Peyer's patch (tissue), 4 donors: ENCODE measurements around the gene AP2B1. TPM values are rescaled to one million over a fixed set of nuclear protein-coding genes. Genes with fewer than 3 reads are reported as not detected.

Experiments used
- DNase-seq, 3 donors: peaks; one replicate each; pipeline ENCODE4 v3.0.0-alpha.2; 2017 to 2019
- H3K27ac ChIP-seq, 4 donors: fragments of 200-600 bp; sonication (generic); one replicate each; pipeline ENCODE4 v1.5.1; 2016 to 2019
- H3K27me3 ChIP-seq, 2 donors: fragments of 200-600 bp; sonication (generic); one replicate each; pipeline ENCODE4 v1.5.1; 2019
- H3K36me3 ChIP-seq, 3 donors: fragments of 200-600 bp; sonication (generic); one replicate each; pipeline ENCODE4 v1.5.1; 2016 to 2019
- H3K4me1 ChIP-seq, 4 donors: fragments of 200-600 bp; sonication (generic); one replicate each; pipeline ENCODE4 v1.5.1; 2016 to 2019
- H3K4me3 ChIP-seq, 4 donors: fragments of 200-600 bp; sonication (generic); 1 replicate in 3 of 4; 2 replicates in 1 of 4; pipeline ENCODE4 v1.5.1; 2016 to 2019; ENCODE audit warnings: mild to moderate bottlenecking in 1 of 4
- H3K9me3 ChIP-seq, 4 donors: fragments of 200-600 bp; sonication (generic); one replicate each; pipeline ENCODE4 v1.5.1; 2016 to 2019; ENCODE audit warnings: mild to moderate bottlenecking in 1 of 4
- POLR2A ChIP-seq, 2 donors: fragments of 450-650 bp; IDR thresholded peaks; one replicate each; pipeline ENCODE4 v1.5.1; 2017; ENCODE audit warnings: antibody characterized with exemption in 2 of 2, mild to moderate bottlenecking in 2 of 2, moderate library complexity in 2 of 2
- small RNA-seq, 2 donors: library from RNA; depleted of rRNA; stranded (forward); fragments of <200 nt; gene quantifications; one replicate each; pipeline ENCODE3, GENCODE V24; 2016
- total RNA-seq, 4 donors: library from RNA; depleted of rRNA; stranded (reverse); fragments of >200 nt; gene quantifications; one replicate each; pipeline ENCODE4 v1.1.0, GENCODE V29; 2016
- TF ChIP-seq, protein P1 (sequence below), 6 experiments: fragments of 450-650 bp in 4 of 6; fragments of 200-600 bp in 2 of 6; sonication (generic) in 1 of 6; IDR thresholded peaks; one replicate each; pipeline ENCODE4 v1.5.1; 2017 to 2019; ENCODE audit warnings: antibody characterized with exemption in 6 of 6, mild to moderate bottlenecking in 3 of 6, moderate library complexity in 1 of 6

AP2B1 gene
- total RNA-seq, 4 donors from 2014 or later = 46.2 to 75.3 (median 66.6) TPM

DNA sequence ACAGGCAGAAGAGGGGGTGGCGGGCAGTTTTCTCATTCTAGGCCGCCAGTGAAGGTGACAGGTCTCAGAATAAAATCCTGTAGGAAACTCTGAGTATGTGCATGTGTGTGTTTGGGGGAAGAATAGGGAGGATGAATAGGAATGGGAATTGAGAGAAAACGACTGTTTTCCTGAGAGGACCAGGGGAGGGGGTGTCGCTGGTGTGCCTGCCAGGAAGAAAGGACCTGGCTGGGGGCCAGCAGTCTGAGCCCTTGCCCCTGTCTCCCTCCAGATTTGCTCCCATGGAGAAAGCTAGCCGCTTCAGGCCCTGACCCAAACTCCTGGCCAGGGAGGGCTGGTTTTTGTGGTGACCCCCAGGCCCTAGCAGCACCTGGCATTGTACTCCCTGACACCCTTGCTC lies 187.9 kb downstream of the AP2B1 start:
- Histone ChIP-seq H3K27ac (peak overlapping the region in 1 of 4 donors; percentile 62), H3K4me3 (no peak overlapping the region), H3K4me1 (peaks cover 0 to 26% (median 0%) of the 10 kb centered on the region in 4 donors)

DNA sequence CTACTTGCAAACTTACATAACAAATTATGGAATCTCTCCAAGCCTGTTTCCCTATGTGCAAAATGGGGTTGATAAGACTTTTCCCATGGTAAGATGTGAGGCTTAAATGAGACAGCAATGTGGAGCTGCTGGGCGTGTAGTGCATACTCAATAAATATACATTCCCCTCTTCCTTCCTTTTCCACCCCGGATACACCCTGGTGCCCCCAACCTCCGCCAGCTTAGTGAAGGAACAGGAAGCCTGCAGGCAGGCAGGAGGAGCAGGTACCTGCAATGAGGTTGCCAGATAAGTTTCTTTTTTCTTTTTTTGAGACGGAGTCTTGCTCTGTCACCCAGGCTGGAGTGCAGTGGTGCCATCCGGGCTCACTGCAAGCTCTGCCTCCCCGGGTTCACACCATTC lies 188.5 kb downstream of the AP2B1 start:
- no peak for DNase-seq
- no peak overlapping the region for H3K4me3 ChIP-seq
- peaks cover 0 to 8% (median 0%) of the 10 kb centered on the region in 3 donors for H3K36me3 ChIP-seq
- H3K4me1 ChIP-seq = peaks cover 0 to 26% (median 0%) of the 10 kb centered on the region in 4 donors
- peak overlapping the region in 1 of 4 donors; percentile 62 for H3K27ac ChIP-seq
- no peaks in the 10 kb centered on the region for H3K27me3 ChIP-seq
- H3K9me3 ChIP-seq = no peaks in the 10 kb centered on the region
- TF ChIP-seq, protein P1, sequence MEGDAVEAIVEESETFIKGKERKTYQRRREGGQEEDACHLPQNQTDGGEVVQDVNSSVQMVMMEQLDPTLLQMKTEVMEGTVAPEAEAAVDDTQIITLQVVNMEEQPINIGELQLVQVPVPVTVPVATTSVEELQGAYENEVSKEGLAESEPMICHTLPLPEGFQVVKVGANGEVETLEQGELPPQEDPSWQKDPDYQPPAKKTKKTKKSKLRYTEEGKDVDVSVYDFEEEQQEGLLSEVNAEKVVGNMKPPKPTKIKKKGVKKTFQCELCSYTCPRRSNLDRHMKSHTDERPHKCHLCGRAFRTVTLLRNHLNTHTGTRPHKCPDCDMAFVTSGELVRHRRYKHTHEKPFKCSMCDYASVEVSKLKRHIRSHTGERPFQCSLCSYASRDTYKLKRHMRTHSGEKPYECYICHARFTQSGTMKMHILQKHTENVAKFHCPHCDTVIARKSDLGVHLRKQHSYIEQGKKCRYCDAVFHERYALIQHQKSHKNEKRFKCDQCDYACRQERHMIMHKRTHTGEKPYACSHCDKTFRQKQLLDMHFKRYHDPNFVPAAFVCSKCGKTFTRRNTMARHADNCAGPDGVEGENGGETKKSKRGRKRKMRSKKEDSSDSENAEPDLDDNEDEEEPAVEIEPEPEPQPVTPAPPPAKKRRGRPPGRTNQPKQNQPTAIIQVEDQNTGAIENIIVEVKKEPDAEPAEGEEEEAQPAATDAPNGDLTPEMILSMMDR (IDR thresholded peaks at IDR 0.05) = no peak
- no peak for TF ChIP-seq POLR2A (IDR thresholded peaks at IDR 0.05)

More for the DNA sequence above, 187.9 kb downstream of the AP2B1 start:
- H3K36me3 ChIP-seq = peaks cover 0 to 8% (median 0%) of the 10 kb centered on the region in 3 donors
- H3K9me3 ChIP-seq = no peaks in the 10 kb centered on the region
- no peaks in the 10 kb centered on the region for H3K27me3 ChIP-seq
- no peak for TF ChIP-seq POLR2A (IDR thresholded peaks at IDR 0.05)
- TF ChIP-seq, protein P1 (IDR thresholded peaks at IDR 0.05) = no peak
- no peak for DNase-seq

Small RNA genes within 50 kb of the gene (small RNA-seq; reads per million reads assigned to genes)
- gene AC004134.1 (0 reads per million in 2 donors), gene AC015911.1 (0 reads per million in 2 donors), gene SNORD7 (94.4 to 189 reads per million in 2 donors)

Other genes starting within 250 kb of the AP2B1 start
- 10 to 100 TPM in 1 of 4 donors, 1 to 10 TPM in 3; 3.6 to 73.4 (median 5.6) TPM for gene SLFN11, start 213.7 kb upstream of the AP2B1 start, total RNA-seq
- 10 to 100 TPM in 1 of 4 donors, 1 to 10 TPM in 3; 4.7 to 33.8 (median 7.5) TPM for gene SLFN12, start 154.8 kb upstream of the AP2B1 start, total RNA-seq
- 10 to 100 TPM in 1 of 4 donors, 1 to 10 TPM in 3; 2.8 to 24.8 (median 4.2) TPM for gene SLFN13, start 138.6 kb upstream of the AP2B1 start, total RNA-seq
- gene SLFN12L, start 49.6 kb upstream of the AP2B1 start, total RNA-seq = 10 to 100 TPM in 1 of 4 donors, 1 to 10 TPM in 3; 5.3 to 17.3 (median 5.6) TPM
- gene SLFN14, start 26.5 kb upstream of the AP2B1 start, total RNA-seq = not detected
- gene PEX12, start 8.8 kb upstream of the AP2B1 start, total RNA-seq = 1 to 10 TPM; 2.5 to 7.9 (median 4.5) TPM
- 1 to 10 TPM in 2 of 4 donors, not detected in 2; 1.1 TPM for gene RASL10B, start 144.3 kb downstream of the AP2B1 start, total RNA-seq
- gene GAS2L2, start 165.9 kb downstream of the AP2B1 start, total RNA-seq = not detected
- not detected for gene C17orf50, start 173.6 kb downstream of the AP2B1 start, total RNA-seq
- gene MMP28, start 208.3 kb downstream of the AP2B1 start, total RNA-seq = 10 to 100 TPM in 3 of 4 donors, 1 to 10 TPM in 1; 3.3 to 85.3 (median 56.7) TPM
- gene TAF15, start 222.2 kb downstream of the AP2B1 start, total RNA-seq = 100 to 1,000 TPM in 1 of 4 donors, 10 to 100 TPM in 3; 51.1 to 119 (median 90.1) TPM